A549 (cell line): Measurements from ENCODE around the gene FXYD2.

Experiments used
- BHLHE40 ChIP-seq: IDR thresholded peaks from 2 replicates; pipeline ENCODE4 v1.6.1; 2012; ENCODE audit warnings: low read depth, low read length, inconsistent platforms
- ELK1 ChIP-seq: fragments of 150-350 bp; IDR thresholded peaks from 2 replicates; pipeline ENCODE4 v1.6.1; 2014; ENCODE audit warnings: low read depth, mild to moderate bottlenecking, low read length
- EP300 ChIP-seq, 2 experiments: fragments of >200 bp; sonication (Bioruptor Twin); formaldehyde crosslinking; IDR thresholded peaks; 2 replicates in 1 of 2; 3 replicates in 1 of 2; pipeline ENCODE4 v1.6.1; 2016 to 2017
- FOSL2 ChIP-seq, 2 experiments: fragments of 450-650 bp in 1 of 2; fragments of >200 bp in 1 of 2; sonication (Bioruptor Twin) in 1 of 2; formaldehyde crosslinking; IDR thresholded peaks; 2 replicates each; pipeline versions ENCODE4 v1.5.0 to v1.6.1; 2016 to 2020; ENCODE audit warnings: mild to moderate bottlenecking in 1 of 2, moderate library complexity in 1 of 2
- JUN ChIP-seq, 2 experiments: fragments of >200 bp; sonication (Bioruptor Twin); formaldehyde crosslinking; IDR thresholded peaks; 2 replicates in 1 of 2; 3 replicates in 1 of 2; pipeline ENCODE4 v1.6.1; 2016 to 2017
- KDM1A ChIP-seq: fragments of 200-600 bp; sonication (generic); IDR thresholded peaks from 2 replicates; pipeline ENCODE4 v1.6.1; 2016; ENCODE audit warnings: low read depth, mild to moderate bottlenecking
- MAZ ChIP-seq: fragments of 150-350 bp; IDR thresholded peaks from 2 replicates; pipeline ENCODE4 v1.6.1; 2014; ENCODE audit warnings: antibody characterized with exemption, low read depth, low read length, borderline replicate concordance
- NR3C1 ChIP-seq: fragments of >200 bp; sonication (Bioruptor Twin); formaldehyde crosslinking; IDR thresholded peaks from 3 replicates; pipeline ENCODE4 v1.6.1; 2017
- PHF8 ChIP-seq: fragments of 200-600 bp; sonication (generic); IDR thresholded peaks from 2 replicates; pipeline ENCODE4 v1.6.1; 2016; ENCODE audit warnings: low read depth, mild to moderate bottlenecking, antibody characterized with exemption, moderate library complexity, borderline replicate concordance
- POLR2A ChIP-seq: IDR thresholded peaks from 2 replicates; pipeline ENCODE4 v1.6.1; 2012; ENCODE audit warnings: mild to moderate bottlenecking, low read length
- RAD21 ChIP-seq, 2 experiments: fragments of >200 bp in 1 of 2; sonication (Bioruptor Twin) in 1 of 2; formaldehyde crosslinking in 1 of 2; IDR thresholded peaks in 1 of 2; conservative IDR thresholded peaks in 1 of 2; 2 replicates in 1 of 2; 3 replicates in 1 of 2; pipeline ENCODE4 v1.6.1; 2012 to 2018; ENCODE audit warnings: inconsistent platforms in 1 of 2
- SMC3 ChIP-seq: fragments of >200 bp; sonication (Bioruptor Twin); formaldehyde crosslinking; IDR thresholded peaks from 3 replicates; pipeline ENCODE4 v1.6.1; 2018; ENCODE audit warnings: inconsistent platforms
- TF ChIP-seq, protein P1 (sequence below): fragments of >200 bp; sonication (Bioruptor Twin); formaldehyde crosslinking; IDR thresholded peaks from 3 replicates; pipeline ENCODE4 v1.5.1; 2016
- TF ChIP-seq, protein P2 (sequence below): fragments of 200-600 bp; sonication (generic); IDR thresholded peaks from 2 replicates; pipeline ENCODE4 v1.6.1; 2016; ENCODE audit warnings: antibody characterized with exemption, mild to moderate bottlenecking, moderate library complexity

GRCh38 chr11:117816151-117816741 is 8.3 kb downstream of the FXYD2 start:
- TF ChIP-seq, protein P1, sequence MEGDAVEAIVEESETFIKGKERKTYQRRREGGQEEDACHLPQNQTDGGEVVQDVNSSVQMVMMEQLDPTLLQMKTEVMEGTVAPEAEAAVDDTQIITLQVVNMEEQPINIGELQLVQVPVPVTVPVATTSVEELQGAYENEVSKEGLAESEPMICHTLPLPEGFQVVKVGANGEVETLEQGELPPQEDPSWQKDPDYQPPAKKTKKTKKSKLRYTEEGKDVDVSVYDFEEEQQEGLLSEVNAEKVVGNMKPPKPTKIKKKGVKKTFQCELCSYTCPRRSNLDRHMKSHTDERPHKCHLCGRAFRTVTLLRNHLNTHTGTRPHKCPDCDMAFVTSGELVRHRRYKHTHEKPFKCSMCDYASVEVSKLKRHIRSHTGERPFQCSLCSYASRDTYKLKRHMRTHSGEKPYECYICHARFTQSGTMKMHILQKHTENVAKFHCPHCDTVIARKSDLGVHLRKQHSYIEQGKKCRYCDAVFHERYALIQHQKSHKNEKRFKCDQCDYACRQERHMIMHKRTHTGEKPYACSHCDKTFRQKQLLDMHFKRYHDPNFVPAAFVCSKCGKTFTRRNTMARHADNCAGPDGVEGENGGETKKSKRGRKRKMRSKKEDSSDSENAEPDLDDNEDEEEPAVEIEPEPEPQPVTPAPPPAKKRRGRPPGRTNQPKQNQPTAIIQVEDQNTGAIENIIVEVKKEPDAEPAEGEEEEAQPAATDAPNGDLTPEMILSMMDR = no peak
- TF ChIP-seq, protein P2, sequence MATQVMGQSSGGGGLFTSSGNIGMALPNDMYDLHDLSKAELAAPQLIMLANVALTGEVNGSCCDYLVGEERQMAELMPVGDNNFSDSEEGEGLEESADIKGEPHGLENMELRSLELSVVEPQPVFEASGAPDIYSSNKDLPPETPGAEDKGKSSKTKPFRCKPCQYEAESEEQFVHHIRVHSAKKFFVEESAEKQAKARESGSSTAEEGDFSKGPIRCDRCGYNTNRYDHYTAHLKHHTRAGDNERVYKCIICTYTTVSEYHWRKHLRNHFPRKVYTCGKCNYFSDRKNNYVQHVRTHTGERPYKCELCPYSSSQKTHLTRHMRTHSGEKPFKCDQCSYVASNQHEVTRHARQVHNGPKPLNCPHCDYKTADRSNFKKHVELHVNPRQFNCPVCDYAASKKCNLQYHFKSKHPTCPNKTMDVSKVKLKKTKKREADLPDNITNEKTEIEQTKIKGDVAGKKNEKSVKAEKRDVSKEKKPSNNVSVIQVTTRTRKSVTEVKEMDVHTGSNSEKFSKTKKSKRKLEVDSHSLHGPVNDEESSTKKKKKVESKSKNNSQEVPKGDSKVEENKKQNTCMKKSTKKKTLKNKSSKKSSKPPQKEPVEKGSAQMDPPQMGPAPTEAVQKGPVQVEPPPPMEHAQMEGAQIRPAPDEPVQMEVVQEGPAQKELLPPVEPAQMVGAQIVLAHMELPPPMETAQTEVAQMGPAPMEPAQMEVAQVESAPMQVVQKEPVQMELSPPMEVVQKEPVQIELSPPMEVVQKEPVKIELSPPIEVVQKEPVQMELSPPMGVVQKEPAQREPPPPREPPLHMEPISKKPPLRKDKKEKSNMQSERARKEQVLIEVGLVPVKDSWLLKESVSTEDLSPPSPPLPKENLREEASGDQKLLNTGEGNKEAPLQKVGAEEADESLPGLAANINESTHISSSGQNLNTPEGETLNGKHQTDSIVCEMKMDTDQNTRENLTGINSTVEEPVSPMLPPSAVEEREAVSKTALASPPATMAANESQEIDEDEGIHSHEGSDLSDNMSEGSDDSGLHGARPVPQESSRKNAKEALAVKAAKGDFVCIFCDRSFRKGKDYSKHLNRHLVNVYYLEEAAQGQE = no peak
- no peak for TF ChIP-seq POLR2A
- TF ChIP-seq JUN (IDR thresholded peaks at IDR 0.05) = no peak
- TF ChIP-seq ELK1 = no peak
- TF ChIP-seq MAZ = no peak
- TF ChIP-seq PHF8 = no peak
- no peak for TF ChIP-seq BHLHE40
- TF ChIP-seq FOSL2 (IDR thresholded peaks at IDR 0.05) = no peak
- TF ChIP-seq FOSL2 (CRISPR knock-in tag; IDR thresholded peaks at IDR 0.05) = peak; percentile 36; the same call in 1 of the 2 replicates
- no peak for TF ChIP-seq KDM1A
- no peak for TF ChIP-seq NR3C1
- TF ChIP-seq SMC3 = no peak
- TF ChIP-seq EP300 (IDR thresholded peaks at IDR 0.05) = no peak
- no peak for TF ChIP-seq RAD21 (conservative IDR thresholded peaks at IDR 0.05 in 1 of 2, IDR thresholded peaks at IDR 0.05 in 1 of 2)
